Endothelial cell (in vitro differentiated cells): ENCODE data around the gene ZNF79. TPM values are rescaled to one million over a fixed set of nuclear protein-coding genes. Genes with fewer than 3 reads are reported as not detected.

Source experiments
- DNase-seq: peaks from one replicate; pipeline ENCODE4 v3.0.0; 2021; ENCODE audit warnings: low spot score
- H3K27ac Mint-ChIP-seq: one replicate; pipeline ENCODE4 v1.8.0; 2021; ENCODE audit warnings: mixed read lengths, inconsistent platforms; ENCODE audit not compliant: unreplicated experiment
- H3K27me3 Mint-ChIP-seq: one replicate; pipeline ENCODE4 v1.8.0; 2021; ENCODE audit warnings: mild to moderate bottlenecking, moderate library complexity, mixed read lengths, inconsistent platforms; ENCODE audit not compliant: unreplicated experiment
- H3K36me3 Mint-ChIP-seq: one replicate; pipeline ENCODE4 v1.8.0; 2021; ENCODE audit warnings: mild to moderate bottlenecking, low read depth, mixed read lengths, inconsistent platforms; ENCODE audit not compliant: unreplicated experiment
- H3K4me1 Mint-ChIP-seq: one replicate; pipeline ENCODE4 v1.8.0; 2021; ENCODE audit warnings: mild to moderate bottlenecking, mixed read lengths, inconsistent platforms; ENCODE audit not compliant: unreplicated experiment
- H3K4me3 Mint-ChIP-seq: one replicate; pipeline ENCODE4 v1.8.0; 2021; ENCODE audit warnings: mild to moderate bottlenecking, mixed read lengths, inconsistent platforms; ENCODE audit not compliant: unreplicated experiment
- H3K9me3 Mint-ChIP-seq: one replicate; pipeline ENCODE4 v1.8.0; 2021; ENCODE audit warnings: mixed read lengths, inconsistent platforms; ENCODE audit not compliant: unreplicated experiment
- CTCF ChIP-seq: fragments of 200-600 bp; sonication (generic); IDR thresholded peaks from one replicate; pipeline ENCODE4 v1.5.0; 2021; ENCODE audit warnings: antibody characterized with exemption; ENCODE audit not compliant: unreplicated experiment
- total RNA-seq: library from RNA; stranded (reverse); fragmentation: NEBNext Ultra II Directional; extraction: Animal tissue kit (Norgen Biotek cat#: 25700); gene quantifications from one replicate; pipeline ENCODE4 v1.2.1, GENCODE V29; 2021; ENCODE audit not compliant: unreplicated experiment

Gene ZNF79
- total RNA-seq, 1 donor from 2014 or later: 12.6 TPM

DNA sequence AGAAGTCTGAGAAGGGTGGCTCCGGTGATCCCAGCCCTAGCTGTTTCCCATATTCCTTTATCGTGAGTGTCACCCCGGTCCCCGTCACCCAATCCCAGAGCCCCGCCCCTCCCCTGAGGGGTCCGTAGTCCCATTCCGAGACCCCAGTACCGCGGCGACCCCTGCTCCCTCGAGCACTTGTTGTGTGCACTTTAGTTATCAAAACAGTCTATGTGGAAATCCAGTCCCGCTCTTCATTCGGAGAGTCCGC is 27.4 kb downstream of the ZNF79 start:
- Mint-ChIP-seq H3K4me3 (peak overlapping the region; percentile 97), H3K27ac (no peak overlapping the region), H3K36me3 (peaks cover 25% of the 10 kb centered on the region), H3K9me3 (no peaks in the 10 kb centered on the region), H3K4me1 (peaks cover 32% of the 10 kb centered on the region), H3K27me3 (peaks cover 13% of the 10 kb centered on the region)
- DNase-seq: no peak
- no peak for TF ChIP-seq CTCF

- H3K36me3 Mint-ChIP-seq: peaks cover 27% of the 10 kb centered on the region
- TF ChIP-seq CTCF: no peak
- no peaks in the 10 kb centered on the region for H3K9me3 Mint-ChIP-seq
- peak overlapping the region; percentile 68 for H3K27ac Mint-ChIP-seq
- peak overlapping the region; percentile 97 for H3K4me3 Mint-ChIP-seq
- peaks cover 32% of the 10 kb centered on the region for H3K4me1 Mint-ChIP-seq
- DNase-seq: peak; percentile 24
- peaks cover 13% of the 10 kb centered on the region for H3K27me3 Mint-ChIP-seq
These were observed 27.9 kb downstream of the ZNF79 start for GRCh38 chr9:127451858-127452656.

- peak overlapping the region; percentile 73 for H3K4me3 Mint-ChIP-seq
- H3K4me1 Mint-ChIP-seq: peaks cover 32% of the 10 kb centered on the region
- no peak for DNase-seq
- H3K27ac Mint-ChIP-seq: no peak overlapping the region
- no peak for TF ChIP-seq CTCF
- peaks cover 13% of the 10 kb centered on the region for H3K27me3 Mint-ChIP-seq
- H3K36me3 Mint-ChIP-seq: peaks cover 29% of the 10 kb centered on the region
- no peaks in the 10 kb centered on the region for H3K9me3 Mint-ChIP-seq
These were observed 28.5 kb downstream of the ZNF79 start for GRCh38 chr9:127452691-127453090.

DNA sequence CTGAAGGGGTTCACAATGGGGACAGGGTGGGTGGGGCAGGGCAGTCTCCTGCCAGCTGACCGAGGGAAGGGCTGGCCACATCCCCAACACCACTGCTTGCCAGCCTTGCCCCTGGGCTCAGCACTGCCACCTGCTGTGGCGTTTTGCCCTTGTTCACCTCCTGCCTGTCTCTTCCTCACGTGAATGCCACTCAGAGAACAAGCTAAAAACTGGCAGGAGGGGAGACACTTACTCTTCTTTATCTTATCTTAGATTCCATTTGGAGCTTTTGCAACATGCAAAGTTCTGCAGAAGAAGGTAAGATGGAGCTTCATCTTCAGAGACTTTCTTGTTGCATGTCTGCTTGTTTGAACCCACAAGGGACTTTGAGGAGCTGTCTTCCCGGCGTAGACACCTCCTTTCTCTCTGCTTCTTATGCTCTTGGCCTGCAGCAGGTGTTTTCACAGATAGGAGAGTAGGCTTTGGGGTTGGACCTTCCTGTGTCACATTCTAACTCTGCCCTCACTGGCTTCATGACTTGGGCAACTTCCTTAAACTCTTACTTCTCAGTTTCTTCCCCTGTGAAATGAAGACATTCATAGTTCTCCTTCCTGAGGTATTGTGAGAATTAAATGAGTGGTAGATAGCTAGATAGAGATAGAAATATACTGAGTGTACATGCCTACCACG is 31.3 kb downstream of the ZNF79 start:
- H3K27ac Mint-ChIP-seq: no peak overlapping the region
- peaks cover 21% of the 10 kb centered on the region for H3K36me3 Mint-ChIP-seq
- peaks cover 16% of the 10 kb centered on the region for H3K4me1 Mint-ChIP-seq
- DNase-seq: peak; percentile 22
- TF ChIP-seq CTCF: no peak
- peak overlapping the region; percentile 23 for H3K4me3 Mint-ChIP-seq
- H3K9me3 Mint-ChIP-seq: no peaks in the 10 kb centered on the region
- peaks cover 8% of the 10 kb centered on the region for H3K27me3 Mint-ChIP-seq
